ENCODE data around the gene DNAH17.

DNA sequence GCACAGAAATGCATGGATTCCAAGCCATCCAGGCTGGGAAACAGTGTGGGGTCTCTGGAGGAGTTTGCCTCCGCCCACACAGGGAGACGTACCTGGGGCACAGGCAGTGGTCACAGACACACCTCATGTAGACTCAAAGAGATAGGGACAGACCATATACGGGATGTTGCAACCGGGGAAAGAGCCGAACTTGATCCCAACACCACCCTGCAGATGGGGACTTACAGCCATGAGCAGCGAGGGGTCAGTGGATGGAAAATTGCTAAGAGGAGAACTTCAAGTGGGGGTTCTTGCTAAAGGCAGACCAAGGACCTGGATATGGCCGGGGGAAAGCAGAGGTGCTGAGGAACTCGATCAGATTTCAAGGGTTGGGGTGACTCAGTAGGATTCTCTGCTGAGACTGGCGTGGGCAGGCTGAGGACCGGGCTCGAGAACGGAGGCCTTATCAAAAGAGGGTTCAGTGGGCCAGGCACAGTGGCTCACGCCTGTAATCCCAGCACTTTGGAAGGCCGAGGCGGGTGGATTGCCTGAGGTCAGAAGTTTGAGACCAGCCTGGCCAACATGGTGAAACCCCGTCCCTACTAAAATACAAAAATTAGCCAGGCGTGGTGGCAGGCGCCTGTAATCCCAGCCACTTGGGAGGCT, 12.0 kb upstream of the DNAH17 start:
- TF ChIP-seq POLR2AphosphoS5 (IDR thresholded peaks at IDR 0.05; ENCODE audit: low read depth, low read length) (no peak), TEAD4 (IDR thresholded peaks at IDR 0.05; ENCODE audit: borderline replicate concordance, insufficient read depth) (no peak), EP300 (IDR thresholded peaks at IDR 0.05; ENCODE audit: borderline replicate concordance in 1 of 2, low read depth in 1 of 2, low read length in 1 of 2) (no peak), ELF1 (IDR thresholded peaks at IDR 0.05) (no peak), YY1 (IDR thresholded peaks at IDR 0.05; ENCODE audit: low read depth) (no peak)
- TF ChIP-seq, protein P1, sequence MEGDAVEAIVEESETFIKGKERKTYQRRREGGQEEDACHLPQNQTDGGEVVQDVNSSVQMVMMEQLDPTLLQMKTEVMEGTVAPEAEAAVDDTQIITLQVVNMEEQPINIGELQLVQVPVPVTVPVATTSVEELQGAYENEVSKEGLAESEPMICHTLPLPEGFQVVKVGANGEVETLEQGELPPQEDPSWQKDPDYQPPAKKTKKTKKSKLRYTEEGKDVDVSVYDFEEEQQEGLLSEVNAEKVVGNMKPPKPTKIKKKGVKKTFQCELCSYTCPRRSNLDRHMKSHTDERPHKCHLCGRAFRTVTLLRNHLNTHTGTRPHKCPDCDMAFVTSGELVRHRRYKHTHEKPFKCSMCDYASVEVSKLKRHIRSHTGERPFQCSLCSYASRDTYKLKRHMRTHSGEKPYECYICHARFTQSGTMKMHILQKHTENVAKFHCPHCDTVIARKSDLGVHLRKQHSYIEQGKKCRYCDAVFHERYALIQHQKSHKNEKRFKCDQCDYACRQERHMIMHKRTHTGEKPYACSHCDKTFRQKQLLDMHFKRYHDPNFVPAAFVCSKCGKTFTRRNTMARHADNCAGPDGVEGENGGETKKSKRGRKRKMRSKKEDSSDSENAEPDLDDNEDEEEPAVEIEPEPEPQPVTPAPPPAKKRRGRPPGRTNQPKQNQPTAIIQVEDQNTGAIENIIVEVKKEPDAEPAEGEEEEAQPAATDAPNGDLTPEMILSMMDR (IDR thresholded peaks at IDR 0.05) = no peak
- TF ChIP-seq, protein P2, sequence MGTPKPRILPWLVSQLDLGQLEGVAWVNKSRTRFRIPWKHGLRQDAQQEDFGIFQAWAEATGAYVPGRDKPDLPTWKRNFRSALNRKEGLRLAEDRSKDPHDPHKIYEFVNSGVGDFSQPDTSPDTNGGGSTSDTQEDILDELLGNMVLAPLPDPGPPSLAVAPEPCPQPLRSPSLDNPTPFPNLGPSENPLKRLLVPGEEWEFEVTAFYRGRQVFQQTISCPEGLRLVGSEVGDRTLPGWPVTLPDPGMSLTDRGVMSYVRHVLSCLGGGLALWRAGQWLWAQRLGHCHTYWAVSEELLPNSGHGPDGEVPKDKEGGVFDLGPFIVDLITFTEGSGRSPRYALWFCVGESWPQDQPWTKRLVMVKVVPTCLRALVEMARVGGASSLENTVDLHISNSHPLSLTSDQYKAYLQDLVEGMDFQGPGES (IDR thresholded peaks at IDR 0.05; ENCODE audit: low read depth, low read length) = no peak

Measured in SK-N-SH (cell line).